NB4 (cell line): ENCODE measurements around the gene RPL18A.

Experiments
- DNase-seq: peaks from one replicate; pipeline ENCODE4 v3.0.0; 2010; ENCODE audit warnings: low read depth
- H3K4me3 ChIP-seq: one replicate; pipeline ENCODE4 v1.5.1; 2011; ENCODE audit warnings: mild to moderate bottlenecking, low read depth, low read length, moderate library complexity
- CTCF ChIP-seq: IDR thresholded peaks from one replicate; pipeline ENCODE4 v1.5.1; 2012; ENCODE audit warnings: low read depth, low read length
- MAX ChIP-seq: IDR thresholded peaks from 2 replicates; pipeline ENCODE4 v1.6.1; 2011; ENCODE audit warnings: low read depth, low read length
- MYC ChIP-seq: IDR thresholded peaks from 2 replicates; pipeline ENCODE4 v1.6.1; 2011; ENCODE audit warnings: low read depth, low read length
- POLR2A ChIP-seq: IDR thresholded peaks from 2 replicates; pipeline ENCODE4 v1.6.1; 2011; ENCODE audit warnings: mild to moderate bottlenecking; ENCODE audit not compliant: insufficient read length; ENCODE audit errors: extremely low read depth

Gene RPL18A

GRCh38 chr19:17902701-17903100, 43.0 kb downstream of the RPL18A start:
- H3K4me3 ChIP-seq: no peak overlapping the region
- DNase-seq: no peak
- no peak for TF ChIP-seq CTCF
- TF ChIP-seq MYC: no peak

- TF ChIP-seq POLR2A: no peak
- TF ChIP-seq CTCF: no peak
- TF ChIP-seq MYC: no peak
- no peak for TF ChIP-seq MAX
- no peak for DNase-seq
Observed at GRCh38 chr19:17908244-17908643, 48.5 kb downstream of the RPL18A start.

GRCh38 chr19:17909003-17909732, 49.5 kb downstream of the RPL18A start:
- no peak for DNase-seq

More at GRCh38 chr19:17908244-17908643, 48.5 kb downstream of the RPL18A start:
- no peak overlapping the region for H3K4me3 ChIP-seq

GRCh38 chr19:17910791-17911360, 51.2 kb downstream of the RPL18A start:
- peak; percentile 70 for DNase-seq
- TF ChIP-seq MAX: no peak
- no peak for TF ChIP-seq POLR2A
- TF ChIP-seq CTCF: no peak
- TF ChIP-seq MYC: no peak
- H3K4me3 ChIP-seq: no peak overlapping the region

More at GRCh38 chr19:17909003-17909732, 49.5 kb downstream of the RPL18A start:
- TF ChIP-seq POLR2A (no peak), MAX (no peak), MYC (no peak), CTCF (no peak)
- no peak overlapping the region for H3K4me3 ChIP-seq
